ENCODE measurements around the gene AXIN2.

The AXIN2 gene

GRCh38 chr17:65561452-65562205 lies at the start of gene AXIN2:
TSS of gene AXIN2 (minus strand) at chr17:65561648. CDS start at chr17:65558620, 3,028 bp downstream.
- DNase-seq = peak; percentile 85

GRCh38 chr17:65609749-65610148 lies 48.3 kb upstream of the AXIN2 start:
- DNase-seq = no peak

- DNase-seq = no peak
Observed at GRCh38 chr17:65609286-65609685, 47.8 kb upstream of the AXIN2 start.

- DNase-seq = no peak
Observed at GRCh38 chr17:65604070-65604469, 42.6 kb upstream of the AXIN2 start.

- DNase-seq = no peak
Observed at GRCh38 chr17:65601881-65602280, 40.4 kb upstream of the AXIN2 start.

GRCh38 chr17:65601145-65601544 lies 39.7 kb upstream of the AXIN2 start:
- DNase-seq = no peak

- no peak for DNase-seq
Observed at GRCh38 chr17:65600518-65600917, 39.1 kb upstream of the AXIN2 start.

- no peak for DNase-seq
Observed at GRCh38 chr17:65599650-65600049, 38.2 kb upstream of the AXIN2 start.

- no peak for DNase-seq
Observed at GRCh38 chr17:65598746-65599145, 37.3 kb upstream of the AXIN2 start.

GRCh38 chr17:65595071-65595656 lies 33.7 kb upstream of the AXIN2 start:
- DNase-seq = no peak

- peak; percentile 3 for DNase-seq
Observed at GRCh38 chr17:65593855-65594845, 32.7 kb upstream of the AXIN2 start.

- DNase-seq = no peak
Observed at GRCh38 chr17:65593092-65593854, 31.8 kb upstream of the AXIN2 start.

GRCh38 chr17:65592125-65592965 lies 30.9 kb upstream of the AXIN2 start:
- DNase-seq = no peak

GRCh38 chr17:65589321-65589720 lies 27.9 kb upstream of the AXIN2 start:
- no peak for DNase-seq

- DNase-seq = no peak
Observed at GRCh38 chr17:65588181-65588808, 26.8 kb upstream of the AXIN2 start.

GRCh38 chr17:65587534-65588180 lies 26.2 kb upstream of the AXIN2 start:
- DNase-seq = no peak

- DNase-seq = no peak
Observed at GRCh38 chr17:65586899-65587298, 25.5 kb upstream of the AXIN2 start.

- no peak for DNase-seq
Observed at GRCh38 chr17:65584604-65585521, 23.4 kb upstream of the AXIN2 start.

- no peak for DNase-seq
Observed at GRCh38 chr17:65583921-65584603, 22.6 kb upstream of the AXIN2 start.

Measured in activated CD4-positive, alpha-beta T cell treated with anti-CD3 and anti-CD28 coated beads, Interleukin-2, amount 50 U/mL, for 1 hour (primary cell).